GM12878 (cell line): ENCODE results near the gene TCOF1.

Experiments used
- ATF3 ChIP-seq: IDR thresholded peaks from 2 replicates; pipeline ENCODE4 v1.6.1; 2011; ENCODE audit warnings: low read depth, mild to moderate bottlenecking, low read length, moderate library complexity, borderline replicate concordance; ENCODE audit errors: extremely low read depth
- CTCF ChIP-seq, 3 experiments: IDR thresholded peaks in 2 of 3; conservative IDR thresholded peaks in 1 of 3; 2 replicates each; pipeline ENCODE4 v1.5.1; 2011; ENCODE audit warnings: low read depth in 3 of 3, low read length in 3 of 3, mild to moderate bottlenecking in 3 of 3, control low read depth in 2 of 3, moderate library complexity in 2 of 3, inconsistent platforms in 1 of 3, mixed read lengths in 1 of 3; ENCODE audit not compliant: control insufficient read depth in 2 of 3, insufficient read depth in 1 of 3; ENCODE audit errors: extremely low read depth in 1 of 3

GRCh38 chr5:150410524-150411244 is 53.2 kb downstream of the TCOF1 start:
- TF ChIP-seq ATF3, result no peak
- no peak for TF ChIP-seq CTCF (IDR thresholded peaks at IDR 0.05 in 2 of 3, conservative IDR thresholded peaks at IDR 0.05 in 1 of 3; ENCODE audit: control insufficient read depth in 2 of 3, extremely low read depth in 1 of 3, insufficient read depth in 1 of 3, low read depth in 3 of 3, low read length in 3 of 3)
